Endothelial cell of umbilical vein (primary cell): ENCODE results near the gene RPL39. TPM values are rescaled to one million over a fixed set of nuclear protein-coding genes. Genes with fewer than 3 reads are reported as not detected.
"Not testable (repeated sequence)": the region's sequence is repeated elsewhere in the genome, so short reads cannot be mapped to it uniquely, and the experiment has no call there.

Experiments
- BruUV-seq: library from RNA; stranded (reverse); fragments of 400-500 nt; replicated peaks from 2 replicates; lab custom pipeline; 2021; lab: Mats Ljungman, UMichigan
- CTCF ChIA-PET: fragments of 300-600, 350-600 bp; sonication (Branson Sonifier 250); formaldehyde crosslinking; loops from one replicate; lab custom pipeline; 2021; ENCODE audit warnings: antibody characterized with exemption, inconsistent platforms; lab: Charles Lee
- POLR2A ChIA-PET: fragments of 300-600, 350-600 bp; sonication (Branson Sonifier 250); formaldehyde crosslinking; loops from one replicate; lab custom pipeline; 2021; ENCODE audit warnings: antibody characterized with exemption, inconsistent platforms; lab: Charles Lee
- DNase-seq: peaks from one replicate; pipeline ENCODE4 v3.0.0-alpha.2; 2011; ENCODE audit warnings: low read depth, low spot score
- FAIRE-seq: peaks from 2 replicates; lab custom pipeline; 2011; peaks lifted over from hg19 to GRCh38; lab: Jason Lieb, UNC
- H2AFZ ChIP-seq: 2 replicates; pipeline ENCODE4 v1.6.0; 2012; ENCODE audit warnings: low read depth, low read length, control low read depth, inconsistent platforms
- H3K27ac ChIP-seq: 2 replicates; pipeline ENCODE4 v1.5.1; 2011; ENCODE audit warnings: low read depth, mild to moderate bottlenecking, control low read depth, low read length, moderate library complexity; ENCODE audit not compliant: insufficient read depth
- H3K27me3 ChIP-seq, 2 experiments: 2 replicates each; pipeline versions ENCODE4 v1.6.0 to v1.6.1; 2011; ENCODE audit warnings: low read length in 2 of 2, mixed read lengths in 1 of 2; ENCODE audit not compliant: control insufficient read depth in 2 of 2, insufficient read depth in 2 of 2
- H3K36me3 ChIP-seq, 2 experiments: 2 replicates in 1 of 2; 3 replicates in 1 of 2; pipeline ENCODE4 v1.5.1; 2011; ENCODE audit warnings: low read length in 2 of 2, mild to moderate bottlenecking in 1 of 2, moderate library complexity in 1 of 2; ENCODE audit not compliant: control insufficient read depth in 2 of 2, insufficient read depth in 2 of 2; ENCODE audit errors: extremely low read depth in 1 of 2
- H3K4me1 ChIP-seq: 3 replicates; pipeline ENCODE4 v1.5.1; 2011; ENCODE audit warnings: mild to moderate bottlenecking, low read length; ENCODE audit not compliant: control insufficient read depth, insufficient read depth; ENCODE audit errors: extremely low read depth
- H3K4me2 ChIP-seq: 2 replicates; pipeline ENCODE4 v1.6.1; 2011; ENCODE audit warnings: low read length, control low read depth, mixed read lengths; ENCODE audit not compliant: insufficient read depth
- H3K4me3 ChIP-seq, 3 experiments: fragments of 200-600 bp in 1 of 3; sonication (generic), shearing (Covaris generic) in 1 of 3; replicated peaks in 1 of 3; 2 replicates each; pipeline ENCODE4 v1.5.1; 2011 to 2016; ENCODE audit warnings: control low read depth in 3 of 3, low read length in 3 of 3, mild to moderate bottlenecking in 2 of 3, inconsistent platforms in 1 of 3, low read depth in 1 of 3, moderate library complexity in 1 of 3; ENCODE audit not compliant: insufficient read depth in 1 of 3
- H3K79me2 ChIP-seq: 2 replicates; pipeline ENCODE4 v1.6.0; 2012; ENCODE audit warnings: low read length, inconsistent platforms; ENCODE audit not compliant: control insufficient read depth, insufficient read depth
- H3K9ac ChIP-seq: replicated peaks from 2 replicates; pipeline ENCODE3; 2011; ENCODE audit warnings: low read length, control low read depth; ENCODE audit not compliant: insufficient read depth; ENCODE audit errors: extremely low read depth
- H3K9me1 ChIP-seq: replicated peaks from 3 replicates; pipeline ENCODE4 v1.6.0; 2011; ENCODE audit warnings: mild to moderate bottlenecking, low read length; ENCODE audit not compliant: control insufficient read depth, insufficient read depth; ENCODE audit errors: extremely low read depth
- H3K9me3 ChIP-seq: replicated peaks from 2 replicates; pipeline ENCODE4 v1.5.1; 2012; ENCODE audit warnings: low read length, inconsistent platforms; ENCODE audit not compliant: control insufficient read depth, insufficient read depth
- H4K20me1 ChIP-seq: replicated peaks from 2 replicates; pipeline ENCODE3; 2011; ENCODE audit warnings: mild to moderate bottlenecking, low read length; ENCODE audit not compliant: control insufficient read depth, insufficient read depth; ENCODE audit errors: extremely low read depth
- JUN ChIP-seq: IDR thresholded peaks from 2 replicates; pipeline ENCODE4 v1.6.1; 2011; ENCODE audit warnings: borderline replicate concordance, low read depth; ENCODE audit not compliant: insufficient read length, insufficient read depth
- MYC ChIP-seq: IDR thresholded peaks from one replicate; pipeline ENCODE4 v1.6.1; 2011; ENCODE audit warnings: mild to moderate bottlenecking, low read depth, low read length
- POLR2AphosphoS5 ChIP-seq: IDR thresholded peaks from 2 replicates; pipeline ENCODE4 v1.6.1; 2012; ENCODE audit warnings: low read depth, mild to moderate bottlenecking, control low read depth, low read length, moderate library complexity; ENCODE audit not compliant: insufficient read depth
- dilution Hi-C: fragments of 300-500 bp; cut with MboI; formaldehyde crosslinking; loops from one replicate; pipeline ENCODE4 v1.15.0; 2019; ENCODE audit warnings: low sequenced_read_pairs; ENCODE audit not compliant: extremely low pct_ligation_motif_present
- intact Hi-C: fragments of 100-400 bp; cut with micrococcal nuclease; formaldehyde crosslinking; loops from one replicate; pipeline ENCODE4 v1.10.0; 2022
- polyA plus RNA-seq, 4 experiments: library from polyadenylated mRNA; depleted of rRNA in 3 of 4; stranded (reverse) in 3 of 4; unstranded in 1 of 4; fragments of >200 nt; gene quantifications; 2 replicates each; pipeline versions ENCODE4 v1.2.1 to v1.2.3, GENCODE V29; 2011 to 2012; ENCODE audit warnings: missing spikeins in 1 of 4
- total RNA-seq: library from RNA; stranded (reverse); gene quantifications from 2 replicates; pipeline ENCODE4 v1.2.3, GENCODE V29; 2021

The RPL39 gene
- total and polyA plus RNA-seq, 2 donors (not counting 3 experiments of a cell fraction or from before 2014, with no cell fraction given) = 1,305 to 1,516 TPM

GRCh38 chrX:119826399-119826959 lies 35.0 kb upstream of the RPL39 start:
- dilution Hi-C loops = no loop called here
- peak; percentile 29 for TF ChIP-seq JUN
- TF ChIP-seq POLR2AphosphoS5 = no peak
- no peak for TF ChIP-seq MYC
- no peaks in the 10 kb centered on the region for H4K20me1 ChIP-seq
- no peaks in the 10 kb centered on the region for H3K36me3 ChIP-seq
- intact Hi-C loops = loop anchor here (5.0 kb wide), 1 partner anchor 34 kb away; the partner anchor contains the start of gene RPL39
- H3K4me1 ChIP-seq = peaks cover 4% of the 10 kb centered on the region
- no peak overlapping the region for H3K27ac ChIP-seq
- no peaks in the 10 kb centered on the region for H3K9me1 ChIP-seq
- no peaks in the 10 kb centered on the region for H3K79me2 ChIP-seq
- no peaks in the 10 kb centered on the region for H3K27me3 ChIP-seq
- peak; percentile 64 for DNase-seq
- POLR2A ChIA-PET = interaction anchor here (0.6 to 0.9 kb wide), 2 partner anchors 25 to 35 kb away, joined by 4 to 8 read pairs; partner anchors contain the start of gene RPL39
- no peak overlapping the region for H2AFZ ChIP-seq
- no TSS peak for BruUV-seq
- no peaks in the 10 kb centered on the region for H3K9me3 ChIP-seq
- no peak overlapping the region for H3K4me3 ChIP-seq
- no peak overlapping the region for H3K9ac ChIP-seq
- no peak overlapping the region for H3K4me2 ChIP-seq
- CTCF ChIA-PET = interaction anchor here (1.1 kb wide), 1 partner anchor 35 kb away, joined by 3 read pairs; the partner anchor contains the start of gene RPL39
- FAIRE-seq = peak; percentile 26

- H2AFZ ChIP-seq, DNase-seq, FAIRE-seq, intact Hi-C loops, H3K4me1 ChIP-seq, H3K9me1 ChIP-seq, H3K4me2 ChIP-seq, CTCF ChIA-PET, H3K27me3 ChIP-seq, H4K20me1 ChIP-seq, H3K36me3 ChIP-seq, H3K4me3 ChIP-seq, H3K27ac ChIP-seq, BruUV-seq, POLR2A ChIA-PET, H3K9me3 ChIP-seq, H3K79me2 ChIP-seq, H3K9ac ChIP-seq, dilution Hi-C loops: not testable (repeated sequence)
These were observed 32.8 kb upstream of the RPL39 start for GRCh38 chrX:119824221-119824620.

GRCh38 chrX:119821703-119822102 lies 30.3 kb upstream of the RPL39 start:
- H4K20me1 ChIP-seq, BruUV-seq, H3K27ac ChIP-seq, H3K9me1 ChIP-seq, H3K27me3 ChIP-seq, H3K4me1 ChIP-seq, H3K4me2 ChIP-seq, H3K4me3 ChIP-seq, H2AFZ ChIP-seq, H3K36me3 ChIP-seq, H3K9ac ChIP-seq, H3K79me2 ChIP-seq, dilution Hi-C loops, H3K9me3 ChIP-seq, intact Hi-C loops: not testable (repeated sequence)
- CTCF ChIA-PET = interaction anchor here (0.8 to 1.2 kb wide), 2 partner anchors 59 to 67 kb away, joined by 3 read pairs; no protein-coding TSS in a partner anchor
- POLR2A ChIA-PET = interaction anchor here (1.4 kb wide), 1 partner anchor 30 kb away, joined by 3 read pairs; the partner anchor contains the start of gene RPL39
- peak; percentile 70 for DNase-seq
- FAIRE-seq = peak; percentile 28
